ENCODE results near the gene CBFA2T3.

The CBFA2T3 gene

DNA sequence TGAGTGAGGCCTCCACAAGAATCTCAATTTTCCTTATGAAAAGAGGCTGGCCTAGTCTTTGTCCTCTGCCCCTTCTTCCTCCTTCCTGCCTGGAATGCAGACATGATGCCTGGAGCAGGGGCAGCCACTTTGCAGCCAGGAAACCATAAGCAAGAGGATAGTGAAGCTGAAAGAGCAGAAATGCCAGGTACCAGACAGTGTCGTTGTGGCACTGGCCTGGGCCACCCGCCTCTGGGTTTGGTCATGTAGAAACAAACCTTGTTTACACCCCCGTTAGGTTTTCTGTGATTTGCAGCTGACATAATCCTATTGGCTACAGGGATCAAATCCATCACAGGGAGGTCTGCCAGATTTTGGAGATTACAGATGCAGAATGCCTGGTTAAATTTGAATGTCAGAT lies 16.5 kb downstream of the CBFA2T3 start:
- TF ChIP-seq TCF12 (IDR thresholded peaks at IDR 0.05; ENCODE audit: low read depth) (no peak), TAF1 (IDR thresholded peaks at IDR 0.05; ENCODE audit: low read depth) (no peak), EP300 (IDR thresholded peaks at IDR 0.05; ENCODE audit: borderline replicate concordance) (no peak), CEBPB (IDR thresholded peaks at IDR 0.05) (no peak), EGR1 (IDR thresholded peaks at IDR 0.05) (no peak)

GRCh38 chr16:88959022-88959421 lies 18.0 kb downstream of the CBFA2T3 start:
- TF ChIP-seq TAF1 (IDR thresholded peaks at IDR 0.05; ENCODE audit: low read depth) (no peak), ZBTB7A (IDR thresholded peaks at IDR 0.05; ENCODE audit: low read depth) (no peak), REST (IDR thresholded peaks at IDR 0.05; ENCODE audit: low read depth) (no peak), CREB1 (IDR thresholded peaks at IDR 0.05; ENCODE audit: low read depth) (no peak), RAD21 (IDR thresholded peaks at IDR 0.05; ENCODE audit: low read depth) (no peak), TCF12 (IDR thresholded peaks at IDR 0.05; ENCODE audit: low read depth) (no peak), EGR1 (IDR thresholded peaks at IDR 0.05) (no peak), NFIC (IDR thresholded peaks at IDR 0.05) (no peak), CEBPB (IDR thresholded peaks at IDR 0.05) (no peak), EP300 (IDR thresholded peaks at IDR 0.05; ENCODE audit: borderline replicate concordance) (no peak)
- TF ChIP-seq, protein P1, sequence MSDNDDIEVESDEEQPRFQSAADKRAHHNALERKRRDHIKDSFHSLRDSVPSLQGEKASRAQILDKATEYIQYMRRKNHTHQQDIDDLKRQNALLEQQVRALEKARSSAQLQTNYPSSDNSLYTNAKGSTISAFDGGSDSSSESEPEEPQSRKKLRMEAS (IDR thresholded peaks at IDR 0.05) = no peak

- TF ChIP-seq, protein P2, sequence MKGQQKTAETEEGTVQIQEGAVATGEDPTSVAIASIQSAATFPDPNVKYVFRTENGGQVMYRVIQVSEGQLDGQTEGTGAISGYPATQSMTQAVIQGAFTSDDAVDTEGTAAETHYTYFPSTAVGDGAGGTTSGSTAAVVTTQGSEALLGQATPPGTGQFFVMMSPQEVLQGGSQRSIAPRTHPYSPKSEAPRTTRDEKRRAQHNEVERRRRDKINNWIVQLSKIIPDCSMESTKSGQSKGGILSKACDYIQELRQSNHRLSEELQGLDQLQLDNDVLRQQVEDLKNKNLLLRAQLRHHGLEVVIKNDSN (IDR thresholded peaks at IDR 0.05) = no peak
- TF ChIP-seq EGR1 (IDR thresholded peaks at IDR 0.05) = no peak
- TF ChIP-seq REST (IDR thresholded peaks at IDR 0.05; ENCODE audit: low read depth) = no peak
- TF ChIP-seq NFIC (IDR thresholded peaks at IDR 0.05) = no peak
- TF ChIP-seq, protein P1 (IDR thresholded peaks at IDR 0.05) = no peak
- TF ChIP-seq CEBPB (IDR thresholded peaks at IDR 0.05) = no peak
- no peak for TF ChIP-seq RAD21 (IDR thresholded peaks at IDR 0.05; ENCODE audit: low read depth)
- TF ChIP-seq TEAD4 (IDR thresholded peaks at IDR 0.05) = no peak
- no peak for TF ChIP-seq EP300 (IDR thresholded peaks at IDR 0.05; ENCODE audit: borderline replicate concordance)
- TF ChIP-seq CREB1 (IDR thresholded peaks at IDR 0.05; ENCODE audit: low read depth) = no peak
- TF ChIP-seq TAF1 (IDR thresholded peaks at IDR 0.05; ENCODE audit: low read depth) = no peak
- no peak for TF ChIP-seq YY1 (IDR thresholded peaks at IDR 0.05; ENCODE audit: low read depth)
- TF ChIP-seq TCF12 (IDR thresholded peaks at IDR 0.05; ENCODE audit: low read depth) = no peak
- TF ChIP-seq ZBTB7A (IDR thresholded peaks at IDR 0.05; ENCODE audit: low read depth) = no peak
- TF ChIP-seq FOXM1 (IDR thresholded peaks at IDR 0.05; ENCODE audit: borderline replicate concordance, low read depth) = no peak
Observed at GRCh38 chr16:88957887-88958577, 19.0 kb downstream of the CBFA2T3 start.

DNA sequence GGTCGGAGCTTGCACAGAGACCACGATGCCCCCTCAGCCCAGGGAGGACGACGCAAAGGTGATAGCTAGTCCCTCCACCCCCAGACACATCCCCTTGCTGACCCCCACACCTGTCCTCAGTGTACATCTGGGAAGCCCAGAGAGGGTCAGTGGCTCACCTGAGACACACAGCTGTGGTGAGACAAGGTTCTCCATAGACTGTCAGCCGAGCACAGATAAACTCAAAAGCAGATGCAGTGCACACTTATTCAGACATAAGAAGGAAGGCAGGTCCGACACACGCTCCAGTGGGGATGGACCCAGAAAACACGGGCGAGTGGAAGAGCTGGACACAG lies 19.6 kb downstream of the CBFA2T3 start:
- TF ChIP-seq NFIC (IDR thresholded peaks at IDR 0.05) (no peak), TEAD4 (IDR thresholded peaks at IDR 0.05) (no peak), REST (IDR thresholded peaks at IDR 0.05; ENCODE audit: low read depth) (no peak)

DNA sequence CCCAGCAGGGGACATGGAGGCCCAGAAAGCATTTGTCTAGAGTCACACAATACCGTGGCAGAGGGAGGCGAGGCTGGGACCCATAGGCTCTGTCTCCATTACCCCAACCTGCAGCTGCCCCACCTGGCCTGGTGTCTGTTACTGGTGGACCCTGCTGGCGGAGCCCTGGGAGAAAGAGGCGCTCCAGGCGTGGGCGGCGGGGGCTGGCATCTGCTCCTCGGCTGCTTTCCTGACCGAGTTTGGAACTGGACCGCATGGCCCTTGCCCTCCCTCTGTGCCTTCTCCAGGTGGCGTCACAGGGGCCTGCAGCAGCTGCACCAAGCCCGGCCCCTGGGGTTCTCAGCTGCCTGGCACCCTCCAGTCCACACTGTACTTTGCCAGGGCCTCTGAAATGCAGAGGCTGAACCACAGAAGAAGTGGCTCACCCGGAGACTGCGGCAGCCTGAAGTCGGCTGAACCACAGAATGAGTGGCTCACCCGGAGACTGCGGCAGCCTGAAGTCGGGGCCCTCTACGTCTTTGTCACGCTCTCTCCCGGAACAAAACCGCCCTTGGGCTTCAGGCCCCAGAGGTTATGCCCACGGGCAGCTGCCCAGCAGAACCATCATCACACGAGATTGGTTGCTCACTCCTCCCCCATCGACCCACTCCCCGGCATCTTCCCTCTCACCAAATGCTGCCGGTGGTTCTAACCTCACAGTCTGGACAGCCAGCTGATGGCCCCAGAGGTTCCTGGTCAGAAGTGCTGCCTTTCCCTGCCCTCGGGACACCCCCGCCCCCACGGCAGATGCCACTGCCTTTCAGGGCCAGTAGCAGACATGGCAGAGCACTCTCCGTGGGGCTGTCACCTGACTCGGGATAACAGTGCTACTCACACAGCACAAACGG lies 20.2 kb downstream of the CBFA2T3 start:
- TF ChIP-seq FOXM1 (IDR thresholded peaks at IDR 0.05; ENCODE audit: borderline replicate concordance, low read depth) (no peak), CEBPB (IDR thresholded peaks at IDR 0.05) (no peak), TAF1 (IDR thresholded peaks at IDR 0.05; ENCODE audit: low read depth) (no peak), TCF12 (IDR thresholded peaks at IDR 0.05; ENCODE audit: low read depth) (no peak), TEAD4 (IDR thresholded peaks at IDR 0.05) (no peak)
